Osteocyte (in vitro differentiated cells): ENCODE data around the gene TMPRSS11E. TPM values are rescaled to one million over a fixed set of nuclear protein-coding genes. Genes with fewer than 3 reads are reported as not detected.
"Not testable (repeated sequence)": the region's sequence is repeated elsewhere in the genome, so short reads cannot be mapped to it uniquely, and the experiment has no call there.

Experiments used
- DNase-seq: peaks from one replicate; pipeline ENCODE4 v3.0.0; 2021; ENCODE audit warnings: mixed read lengths; ENCODE audit not compliant: unreplicated experiment; ENCODE audit errors: extremely low spot score
- H3K27ac Mint-ChIP-seq: one replicate; pipeline ENCODE4 v1.8.0; 2021; ENCODE audit warnings: mild to moderate bottlenecking, mixed read lengths; ENCODE audit not compliant: unreplicated experiment
- H3K27me3 Mint-ChIP-seq: one replicate; pipeline ENCODE4 v1.8.0; 2021; ENCODE audit warnings: mixed read lengths; ENCODE audit not compliant: unreplicated experiment
- H3K36me3 Mint-ChIP-seq: one replicate; pipeline ENCODE4 v1.8.0; 2021; ENCODE audit warnings: mixed read lengths; ENCODE audit not compliant: unreplicated experiment
- H3K4me1 Mint-ChIP-seq: one replicate; pipeline ENCODE4 v1.8.0; 2021; ENCODE audit warnings: mixed read lengths; ENCODE audit not compliant: unreplicated experiment
- H3K4me3 Mint-ChIP-seq: one replicate; pipeline ENCODE4 v1.8.0; 2021; ENCODE audit warnings: mild to moderate bottlenecking, moderate library complexity, mixed read lengths; ENCODE audit not compliant: unreplicated experiment
- H3K9me3 Mint-ChIP-seq: one replicate; pipeline ENCODE4 v1.8.0; 2021; ENCODE audit warnings: mixed read lengths; ENCODE audit not compliant: unreplicated experiment
- long read RNA-seq: library from polyadenylated mRNA; unstranded; transcript quantifications from one replicate; pipeline ENCODE4 v2.0.0, GENCODE V29; 2021
- total RNA-seq: library from RNA; stranded (reverse); gene quantifications from 2 replicates; pipeline ENCODE4 v1.2.1, GENCODE V29; 2021
- TF ChIP-seq, protein P1 (sequence below): fragments of 200-600 bp; sonication (generic); IDR thresholded peaks from 2 replicates; pipeline ENCODE4 v1.5.0; 2021; ENCODE audit warnings: antibody characterized with exemption, mild to moderate bottlenecking, moderate library complexity

The TMPRSS11E gene, protein sequence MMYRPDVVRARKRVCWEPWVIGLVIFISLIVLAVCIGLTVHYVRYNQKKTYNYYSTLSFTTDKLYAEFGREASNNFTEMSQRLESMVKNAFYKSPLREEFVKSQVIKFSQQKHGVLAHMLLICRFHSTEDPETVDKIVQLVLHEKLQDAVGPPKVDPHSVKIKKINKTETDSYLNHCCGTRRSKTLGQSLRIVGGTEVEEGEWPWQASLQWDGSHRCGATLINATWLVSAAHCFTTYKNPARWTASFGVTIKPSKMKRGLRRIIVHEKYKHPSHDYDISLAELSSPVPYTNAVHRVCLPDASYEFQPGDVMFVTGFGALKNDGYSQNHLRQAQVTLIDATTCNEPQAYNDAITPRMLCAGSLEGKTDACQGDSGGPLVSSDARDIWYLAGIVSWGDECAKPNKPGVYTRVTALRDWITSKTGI
- total RNA-seq: not detected in 2 replicates
- long read RNA-seq: 0 reads

DNA sequence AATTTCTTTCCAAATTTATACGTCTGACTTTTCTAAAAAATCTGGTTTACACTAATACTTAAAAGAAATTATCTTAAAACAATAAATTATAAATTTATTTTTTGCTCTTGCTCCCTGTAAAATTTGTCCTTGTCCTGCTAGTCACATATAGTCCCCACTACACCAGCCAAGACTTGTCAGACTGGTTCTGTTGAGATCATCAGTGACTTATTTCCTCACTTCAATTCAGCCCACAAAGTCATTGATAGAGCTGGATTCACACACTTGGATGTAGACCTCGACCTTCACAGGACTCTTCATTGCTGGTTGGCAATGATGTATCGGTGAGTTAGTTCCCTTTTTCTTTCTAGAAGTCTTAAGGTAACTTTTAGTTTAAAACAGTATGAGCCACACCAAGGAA lies at the start of gene TMPRSS11E:
TMPRSS11E (plus strand) TSS at position 263 of the 400 bp plus-strand sequence; CDS start at position 313, 50 bp downstream.
- Mint-ChIP-seq H3K9me3 (no peaks in the 10 kb centered on the region), H3K36me3 (no peaks in the 10 kb centered on the region), H3K4me1 (no peaks in the 10 kb centered on the region), H3K4me3 (no peak within 1 kb of the TSS), H3K27me3 (peaks cover 32% of the 10 kb centered on the region), H3K27ac (no peak within 1 kb of the TSS)
- TF ChIP-seq, protein P1, sequence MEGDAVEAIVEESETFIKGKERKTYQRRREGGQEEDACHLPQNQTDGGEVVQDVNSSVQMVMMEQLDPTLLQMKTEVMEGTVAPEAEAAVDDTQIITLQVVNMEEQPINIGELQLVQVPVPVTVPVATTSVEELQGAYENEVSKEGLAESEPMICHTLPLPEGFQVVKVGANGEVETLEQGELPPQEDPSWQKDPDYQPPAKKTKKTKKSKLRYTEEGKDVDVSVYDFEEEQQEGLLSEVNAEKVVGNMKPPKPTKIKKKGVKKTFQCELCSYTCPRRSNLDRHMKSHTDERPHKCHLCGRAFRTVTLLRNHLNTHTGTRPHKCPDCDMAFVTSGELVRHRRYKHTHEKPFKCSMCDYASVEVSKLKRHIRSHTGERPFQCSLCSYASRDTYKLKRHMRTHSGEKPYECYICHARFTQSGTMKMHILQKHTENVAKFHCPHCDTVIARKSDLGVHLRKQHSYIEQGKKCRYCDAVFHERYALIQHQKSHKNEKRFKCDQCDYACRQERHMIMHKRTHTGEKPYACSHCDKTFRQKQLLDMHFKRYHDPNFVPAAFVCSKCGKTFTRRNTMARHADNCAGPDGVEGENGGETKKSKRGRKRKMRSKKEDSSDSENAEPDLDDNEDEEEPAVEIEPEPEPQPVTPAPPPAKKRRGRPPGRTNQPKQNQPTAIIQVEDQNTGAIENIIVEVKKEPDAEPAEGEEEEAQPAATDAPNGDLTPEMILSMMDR: no peak
- no peak for DNase-seq

GRCh38 chr4:68399306-68399705 lies 48.0 kb upstream of the TMPRSS11E start:
- Mint-ChIP-seq H3K27ac (no peak overlapping the region), H3K4me3 (no peak overlapping the region)

GRCh38 chr4:68401231-68401630 lies 46.0 kb upstream of the TMPRSS11E start:
- TF ChIP-seq, protein P1: no peak
- Mint-ChIP-seq H3K9me3 (no peaks in the 10 kb centered on the region), H3K4me1 (no peaks in the 10 kb centered on the region), H3K27ac (no peak overlapping the region), H3K27me3 (peaks cover 5% of the 10 kb centered on the region), H3K4me3 (no peak overlapping the region), H3K36me3 (no peaks in the 10 kb centered on the region)
- DNase-seq: no peak

More at GRCh38 chr4:68399306-68399705, 48.0 kb upstream of the TMPRSS11E start:
- no peak for DNase-seq
- no peaks in the 10 kb centered on the region for H3K9me3 Mint-ChIP-seq
- no peaks in the 10 kb centered on the region for H3K4me1 Mint-ChIP-seq
- no peaks in the 10 kb centered on the region for H3K36me3 Mint-ChIP-seq
- TF ChIP-seq, protein P1: no peak
- peaks cover 10% of the 10 kb centered on the region for H3K27me3 Mint-ChIP-seq

DNA sequence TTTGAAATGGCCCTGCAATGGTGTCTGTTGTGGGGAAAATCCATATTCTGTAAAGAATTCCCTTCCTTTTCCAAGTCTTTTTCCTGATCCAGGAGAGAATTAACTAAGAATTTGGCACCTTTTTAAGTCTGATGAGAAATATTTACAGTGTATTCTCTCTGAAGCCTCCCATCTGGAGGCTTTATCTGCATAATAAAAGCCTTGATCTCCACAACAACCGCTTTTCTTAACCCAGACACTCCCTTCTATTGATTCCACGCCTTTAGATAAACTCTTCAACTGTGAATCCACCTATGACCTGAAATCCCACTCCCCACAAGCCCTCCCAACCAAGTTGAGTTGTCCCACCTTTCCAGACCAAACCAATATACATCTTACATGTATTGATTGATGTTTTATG lies 43.1 kb upstream of the TMPRSS11E start:
- TF ChIP-seq, protein P1: no peak
- Mint-ChIP-seq H3K27me3 (peaks cover 20% of the 10 kb centered on the region), H3K4me3 (no peak overlapping the region), H3K9me3 (no peaks in the 10 kb centered on the region), H3K27ac (no peak overlapping the region), H3K4me1 (no peaks in the 10 kb centered on the region), H3K36me3 (peaks cover 1% of the 10 kb centered on the region)
- no peak for DNase-seq

GRCh38 chr4:68405718-68406478 lies 41.4 kb upstream of the TMPRSS11E start:
- H3K27me3 Mint-ChIP-seq: peaks cover 30% of the 10 kb centered on the region
- H3K9me3 Mint-ChIP-seq, H3K4me3 Mint-ChIP-seq, H3K36me3 Mint-ChIP-seq, H3K27ac Mint-ChIP-seq, H3K4me1 Mint-ChIP-seq, DNase-seq: not testable (repeated sequence)
